PFSK-1 (cell line): ENCODE data around the gene ANKRD35.

Source experiments
- FOXP2 ChIP-seq: optimal IDR thresholded peaks from 2 replicates; pipeline ENCODE3; 2011; ENCODE audit warnings: borderline replicate concordance, control low read depth, inconsistent platforms; ENCODE audit not compliant: insufficient read depth; ENCODE audit errors: extremely low read length, extremely low read depth
- POLR2AphosphoS5 ChIP-seq: IDR thresholded peaks from 2 replicates; pipeline ENCODE4 v1.6.1; 2012; ENCODE audit warnings: low read depth, mild to moderate bottlenecking, control low read depth, low read length, moderate library complexity
- SIN3A ChIP-seq: IDR thresholded peaks from 2 replicates; pipeline ENCODE4 v1.6.1; 2012; ENCODE audit warnings: mild to moderate bottlenecking, low read length, moderate library complexity, borderline replicate concordance; ENCODE audit not compliant: insufficient read depth
- TAF1 ChIP-seq: IDR thresholded peaks from 2 replicates; pipeline ENCODE4 v1.6.1; 2012; ENCODE audit warnings: low read length, control low read depth, borderline replicate concordance; ENCODE audit not compliant: insufficient read depth
- TF ChIP-seq, protein P1 (sequence below), 2 experiments: IDR thresholded peaks; 2 replicates each; pipeline versions ENCODE4 v1.6.1 to v1.8.0; 2011 to 2012; ENCODE audit warnings: low read depth in 2 of 2, low read length in 2 of 2, control low read depth in 1 of 2, inconsistent platforms in 1 of 2, mild to moderate bottlenecking in 1 of 2, moderate library complexity in 1 of 2; ENCODE audit not compliant: insufficient read depth in 1 of 2

The ANKRD35 gene

DNA sequence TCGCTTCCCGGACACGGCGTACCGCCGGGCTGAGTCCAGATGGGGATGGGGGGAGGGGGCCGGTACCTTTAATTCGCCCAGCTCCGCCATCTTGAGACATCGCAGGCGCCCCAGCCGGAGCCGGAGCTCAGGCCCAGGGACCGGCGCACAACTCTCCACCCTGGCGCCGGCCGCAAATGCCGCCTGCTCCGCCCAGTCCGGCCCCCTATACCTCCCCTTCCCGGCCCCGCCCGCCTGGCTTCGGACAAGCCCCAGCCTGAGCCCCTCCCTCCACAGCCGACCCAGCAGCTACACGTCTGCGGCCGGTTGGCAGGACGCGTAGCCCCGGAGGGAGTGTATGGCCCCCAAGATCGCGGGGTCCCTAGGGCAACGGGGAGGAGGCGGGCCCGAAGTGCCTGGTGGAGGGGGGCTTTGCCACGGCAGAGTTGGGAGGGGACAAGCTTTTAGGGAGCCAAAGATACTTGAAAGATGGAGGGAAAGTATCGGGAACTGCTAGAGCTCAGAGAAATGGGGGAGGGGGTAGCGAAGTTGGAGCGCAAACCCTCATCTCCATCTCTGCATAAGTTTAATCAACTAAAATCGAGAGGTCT, 26.7 kb downstream of the ANKRD35 start, which contains the start of gene PIAS3:
TSS of gene PIAS3 (minus strand) at position 181 of the 590 bp plus-strand sequence. CDS start at position 90, 91 bp downstream.
- TF ChIP-seq TAF1 (peak; percentile 38; the same call in 1 of the 2 replicates), SIN3A (no peak; the same call in 1 of the 2 replicates), POLR2AphosphoS5 (peak; percentile 65), FOXP2 (peak; percentile 52)
- TF ChIP-seq, protein P1, sequence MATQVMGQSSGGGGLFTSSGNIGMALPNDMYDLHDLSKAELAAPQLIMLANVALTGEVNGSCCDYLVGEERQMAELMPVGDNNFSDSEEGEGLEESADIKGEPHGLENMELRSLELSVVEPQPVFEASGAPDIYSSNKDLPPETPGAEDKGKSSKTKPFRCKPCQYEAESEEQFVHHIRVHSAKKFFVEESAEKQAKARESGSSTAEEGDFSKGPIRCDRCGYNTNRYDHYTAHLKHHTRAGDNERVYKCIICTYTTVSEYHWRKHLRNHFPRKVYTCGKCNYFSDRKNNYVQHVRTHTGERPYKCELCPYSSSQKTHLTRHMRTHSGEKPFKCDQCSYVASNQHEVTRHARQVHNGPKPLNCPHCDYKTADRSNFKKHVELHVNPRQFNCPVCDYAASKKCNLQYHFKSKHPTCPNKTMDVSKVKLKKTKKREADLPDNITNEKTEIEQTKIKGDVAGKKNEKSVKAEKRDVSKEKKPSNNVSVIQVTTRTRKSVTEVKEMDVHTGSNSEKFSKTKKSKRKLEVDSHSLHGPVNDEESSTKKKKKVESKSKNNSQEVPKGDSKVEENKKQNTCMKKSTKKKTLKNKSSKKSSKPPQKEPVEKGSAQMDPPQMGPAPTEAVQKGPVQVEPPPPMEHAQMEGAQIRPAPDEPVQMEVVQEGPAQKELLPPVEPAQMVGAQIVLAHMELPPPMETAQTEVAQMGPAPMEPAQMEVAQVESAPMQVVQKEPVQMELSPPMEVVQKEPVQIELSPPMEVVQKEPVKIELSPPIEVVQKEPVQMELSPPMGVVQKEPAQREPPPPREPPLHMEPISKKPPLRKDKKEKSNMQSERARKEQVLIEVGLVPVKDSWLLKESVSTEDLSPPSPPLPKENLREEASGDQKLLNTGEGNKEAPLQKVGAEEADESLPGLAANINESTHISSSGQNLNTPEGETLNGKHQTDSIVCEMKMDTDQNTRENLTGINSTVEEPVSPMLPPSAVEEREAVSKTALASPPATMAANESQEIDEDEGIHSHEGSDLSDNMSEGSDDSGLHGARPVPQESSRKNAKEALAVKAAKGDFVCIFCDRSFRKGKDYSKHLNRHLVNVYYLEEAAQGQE (IDR thresholded peaks at IDR 0.05; ENCODE audit: insufficient read depth in 1 of 2, low read depth in 2 of 2, low read length in 2 of 2) = no peak; a peak in 1 of 4 replicates

DNA sequence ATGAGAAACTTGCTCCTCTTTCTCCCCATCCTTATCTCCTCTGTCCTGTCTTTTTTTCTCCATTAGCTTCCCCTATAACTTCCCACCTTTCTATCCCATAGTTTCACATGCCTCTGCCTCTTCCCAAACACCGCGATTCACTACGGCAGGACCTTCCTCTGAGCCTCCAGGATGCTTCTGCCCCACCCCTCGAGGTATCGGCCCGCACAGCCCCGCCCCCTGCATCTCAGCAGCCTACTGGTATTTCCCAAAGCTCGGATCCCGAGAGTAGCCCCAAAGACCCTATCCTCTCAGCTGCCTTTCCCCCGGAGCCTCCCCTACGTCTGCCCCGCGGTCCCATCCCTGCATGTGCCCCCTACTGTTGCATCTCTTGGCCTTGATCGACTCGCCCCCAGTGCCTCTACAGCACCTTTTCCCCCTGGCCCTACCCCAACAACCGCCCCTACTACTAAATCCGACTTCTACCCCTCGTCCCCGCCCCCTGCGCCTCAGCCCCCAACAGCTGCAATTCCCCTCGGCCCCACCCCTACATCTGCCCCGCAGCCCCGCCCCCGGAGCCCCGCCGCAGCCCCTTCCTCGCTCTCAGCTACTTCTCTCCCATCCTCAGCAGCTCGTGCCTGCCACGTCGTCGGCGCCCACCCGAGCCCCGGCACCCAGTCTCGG, 27.3 kb downstream of the ANKRD35 start:
- TF ChIP-seq SIN3A (peak; percentile 83; the same call in 1 of the 2 replicates), POLR2AphosphoS5 (no peak), FOXP2 (no peak), TAF1 (no peak)
- TF ChIP-seq, protein P1 (IDR thresholded peaks at IDR 0.05; ENCODE audit: insufficient read depth in 1 of 2, low read depth in 2 of 2, low read length in 2 of 2) = 0 out of 4 replicates have a peak, but pooled peaks of 1 of the 2 experiments have one; percentile 27

DNA sequence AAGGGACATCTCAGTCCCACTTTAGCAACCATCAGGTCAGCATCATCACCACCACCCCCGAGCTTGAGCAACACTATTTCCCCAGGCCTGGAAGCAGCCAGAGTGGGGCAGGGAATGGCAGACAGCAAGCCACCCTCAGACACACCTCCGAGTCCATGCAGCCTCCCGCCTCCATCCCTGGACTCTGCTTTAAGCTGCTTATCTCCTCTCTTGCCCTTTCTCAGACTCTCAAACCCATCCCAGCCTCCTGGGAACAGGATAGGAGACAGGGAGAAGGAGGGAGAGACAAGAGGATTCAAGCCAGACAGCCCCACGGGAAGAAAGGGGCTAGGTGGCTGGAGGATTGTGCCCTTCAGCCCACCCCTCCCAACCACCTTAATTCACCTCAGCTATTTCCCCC, 28.5 kb downstream of the ANKRD35 start:
- TF ChIP-seq, protein P1 (IDR thresholded peaks at IDR 0.05; ENCODE audit: insufficient read depth in 1 of 2, low read depth in 2 of 2, low read length in 2 of 2) = no peak
- no peak for TF ChIP-seq SIN3A
- TF ChIP-seq FOXP2 = no peak
- TF ChIP-seq TAF1 = no peak
- TF ChIP-seq POLR2AphosphoS5 = no peak

DNA sequence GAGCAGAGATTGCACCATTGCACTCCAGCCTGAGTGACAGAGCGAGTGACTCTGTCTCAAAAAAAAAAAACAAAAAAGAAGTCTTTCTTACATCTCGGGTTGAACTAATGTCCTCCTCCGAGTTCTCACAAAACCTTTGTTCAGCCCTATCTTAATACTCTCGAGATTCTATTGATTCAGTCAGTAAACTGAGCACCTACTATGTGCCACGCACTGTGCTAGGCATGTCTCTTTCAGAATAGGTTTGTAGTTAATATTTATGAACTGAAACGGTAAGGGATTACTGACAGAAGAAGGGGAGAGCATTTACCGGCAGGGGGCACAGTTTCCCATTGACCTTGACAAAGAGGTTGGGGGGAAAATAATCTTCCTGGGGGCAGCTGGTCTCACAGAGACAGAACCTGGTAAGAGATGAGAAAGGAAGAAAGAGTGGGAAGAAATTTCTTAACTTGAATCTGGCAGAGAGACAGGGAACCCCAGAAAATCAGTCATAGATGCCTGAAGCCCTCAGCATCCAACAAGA, 30.2 kb downstream of the ANKRD35 start:
- TF ChIP-seq POLR2AphosphoS5 (no peak), FOXP2 (no peak), TAF1 (no peak), SIN3A (no peak)
- TF ChIP-seq, protein P1 (IDR thresholded peaks at IDR 0.05; ENCODE audit: insufficient read depth in 1 of 2, low read depth in 2 of 2, low read length in 2 of 2) = no peak
